Right ventricle myocardium superior (tissue), 1 donor: ENCODE measurements around the gene PIGN. TPM values are rescaled to one million over a fixed set of nuclear protein-coding genes. Genes with fewer than 3 reads are reported as not detected.

Experiments used
- ATAC-seq: fragments of 200-7000 bp; cut with Tn5 transposase; one replicate; pipeline ENCODE4 v1.9.1; 2020; ENCODE audit warnings: mild to moderate bottlenecking; ENCODE audit not compliant: poor library complexity
- DNase-seq: peaks from one replicate; pipeline ENCODE4 v3.0.0-alpha.2; 2020
- intact Hi-C: fragments of 100-400 bp; cut with DNase I; formaldehyde crosslinking; loops from one replicate; pipeline ENCODE4 v1.11.2; 2022
- total RNA-seq: library from RNA; stranded (reverse); fragmentation: NEBNext Ultra II Directional; extraction: Animal tissue kit (Norgen Biotek cat#: 25700); gene quantifications from one replicate; pipeline ENCODE4 v1.2.1, GENCODE V29; 2021
- donor health status: DM: no; HTN: yes; CAD: no; lungs with severe emphysema.

The PIGN gene
- total RNA-seq, 1 donor from 2014 or later, result 14.6 TPM

- DNase-seq, result no peak
- no peak for ATAC-seq
- intact Hi-C loops, result no loop called here
These were observed 193.0 kb downstream of the PIGN start for GRCh38 chr18:61993831-61994230.

DNA sequence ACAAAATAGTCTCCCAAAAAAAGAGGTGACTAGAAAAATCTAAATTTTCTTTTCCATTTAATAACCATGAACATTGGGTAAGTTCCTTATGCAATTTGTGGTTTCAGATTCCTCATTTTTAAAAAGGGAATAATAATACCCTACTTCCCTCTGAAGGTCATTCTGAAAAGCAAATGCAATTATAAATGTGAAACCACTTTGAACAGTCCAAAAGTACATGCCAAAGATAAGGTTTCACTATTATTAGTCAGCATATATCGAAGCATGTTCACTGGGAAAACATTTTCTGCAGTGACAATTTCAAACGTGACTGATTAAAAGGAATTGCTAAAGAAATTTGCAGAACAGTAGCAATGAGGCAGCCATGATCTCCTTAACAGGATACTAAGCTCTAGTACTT lies 193.9 kb downstream of the PIGN start:
- ATAC-seq (peak; percentile 51), DNase-seq (no peak)
- intact Hi-C loops, result no loop called here

DNA sequence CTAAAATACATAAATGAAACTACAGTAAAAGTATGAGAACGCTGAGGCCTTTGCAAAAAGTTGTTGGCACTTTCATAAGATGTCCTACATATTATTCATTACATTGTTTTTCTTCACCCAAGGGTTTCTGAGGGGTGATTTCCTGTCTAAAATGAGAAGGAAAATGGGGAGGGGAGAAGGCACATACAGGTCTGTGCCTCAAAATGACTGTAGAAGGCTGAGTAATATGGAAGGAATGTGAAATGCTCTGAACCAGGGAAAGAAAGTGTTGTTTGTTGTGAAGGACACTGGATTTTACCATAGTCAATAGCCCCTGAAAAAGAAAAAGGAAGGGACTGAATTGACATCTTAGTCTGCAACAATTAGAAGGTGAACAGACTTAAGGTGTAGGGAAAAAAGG lies 194.6 kb downstream of the PIGN start:
- ATAC-seq (no peak), DNase-seq (no peak)
- intact Hi-C loops, result no loop called here

GRCh38 chr18:61991836-61992235 lies 195.0 kb downstream of the PIGN start:
- DNase-seq (no peak), ATAC-seq (no peak)
- intact Hi-C loops, result no loop called here

DNA sequence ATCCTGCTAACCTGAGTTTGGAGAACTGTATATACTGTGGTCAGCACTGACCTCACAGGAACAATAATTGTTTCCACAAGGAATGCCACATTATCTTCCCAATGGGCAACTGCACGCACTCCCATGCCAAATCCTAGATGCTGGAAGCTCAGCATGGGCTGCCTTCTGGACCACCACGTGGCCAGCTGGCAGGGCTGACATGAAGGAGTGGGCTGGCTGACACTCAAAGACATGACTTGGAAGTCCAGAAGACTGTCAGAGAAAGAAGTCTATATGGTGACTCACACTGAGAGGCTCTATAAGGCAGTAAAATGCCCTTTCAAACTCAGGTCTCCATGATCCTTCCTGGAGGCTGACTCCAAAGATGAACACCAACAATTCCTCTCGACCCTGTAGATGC lies 195.7 kb downstream of the PIGN start:
- DNase-seq, result no peak

More for the DNA sequence above, 195.7 kb downstream of the PIGN start:
- intact Hi-C loops, result no loop called here
- no peak for ATAC-seq

Other genes starting within 250 kb of the PIGN start
- gene RELCH, start 199 bp upstream of the PIGN start, total RNA-seq, result 10.0 TPM
- 0.94 TPM for gene TNFRSF11A, start 138.3 kb upstream of the PIGN start, total RNA-seq